Neural cell (in vitro differentiated cells): ENCODE data around the gene KNSTRN. TPM values are rescaled to one million over a fixed set of nuclear protein-coding genes. Genes with fewer than 3 reads are reported as not detected.

Source experiments
- H2AFZ ChIP-seq: fragments of 200-600, 300-800 bp; sonication (generic), shearing (Covaris generic); 2 replicates; pipeline ENCODE4 v1.6.0; 2014; ENCODE audit warnings: low read depth, mild to moderate bottlenecking, antibody characterized with exemption, low read length, moderate library complexity
- H3F3A ChIP-seq: fragments of 200-600 bp; shearing (Covaris generic); 2 replicates; pipeline ENCODE4 v1.6.1; 2016; ENCODE audit warnings: mild to moderate bottlenecking, moderate library complexity, mixed read lengths, antibody characterized with exemption, low read length; ENCODE audit not compliant: insufficient read depth, poor library complexity, severe bottlenecking
- H3K27ac ChIP-seq: fragments of 200-600, 300-800 bp; sonication (generic), shearing (Covaris generic); 2 replicates; pipeline ENCODE4 v1.5.1; 2014; ENCODE audit warnings: mild to moderate bottlenecking, low read length, moderate library complexity
- H3K27me3 ChIP-seq: fragments of 300-800, 200-600 bp; sonication (generic), shearing (Covaris generic); 2 replicates; pipeline ENCODE4 v1.6.0; 2014; ENCODE audit warnings: mild to moderate bottlenecking, low read depth, low read length, moderate library complexity; ENCODE audit not compliant: insufficient read depth
- H3K36me3 ChIP-seq: fragments of 300-800, 200-600 bp; sonication (generic), shearing (Covaris generic); 2 replicates; pipeline ENCODE4 v1.5.1; 2014; ENCODE audit warnings: mild to moderate bottlenecking, antibody characterized with exemption, low read length, moderate library complexity; ENCODE audit not compliant: insufficient read depth
- H3K4me2 ChIP-seq: fragments of 300-800, 200-600 bp; sonication (generic), shearing (Covaris generic); 2 replicates; pipeline ENCODE4 v1.6.0; 2014; ENCODE audit warnings: mild to moderate bottlenecking, low read length
- H3K4me3 ChIP-seq: fragments of 300-800, 200-600 bp; sonication (generic), shearing (Covaris generic); 2 replicates; pipeline ENCODE4 v1.5.1; 2014; ENCODE audit warnings: mild to moderate bottlenecking, low read length, moderate library complexity
- H3K79me2 ChIP-seq: fragments of 200-600 bp; shearing (Covaris generic); replicated peaks from 2 replicates; pipeline ENCODE4 v1.6.0; 2014; ENCODE audit warnings: mild to moderate bottlenecking, low read length, moderate library complexity; ENCODE audit not compliant: insufficient read depth
- H3K9ac ChIP-seq: fragments of 300-800, 200-600 bp; sonication (generic), shearing (Covaris generic); 2 replicates; pipeline ENCODE4 v1.6.1; 2016; ENCODE audit warnings: mild to moderate bottlenecking, low read length, mixed read lengths
- H3K9me2 ChIP-seq: fragments of 200-600 bp; shearing (Covaris generic); 2 replicates; pipeline ENCODE4 v1.6.1; 2016; ENCODE audit warnings: mild to moderate bottlenecking, low read length, mixed read lengths; ENCODE audit not compliant: insufficient read depth
- H3K9me3 ChIP-seq: fragments of 200-600, 300-800 bp; sonication (generic), shearing (Covaris generic); 2 replicates; pipeline ENCODE4 v1.6.1; 2016; ENCODE audit warnings: mild to moderate bottlenecking, mixed run types, low read length, moderate library complexity, mixed read lengths
- H4K20me1 ChIP-seq: fragments of 200-600 bp; shearing (Covaris generic); 2 replicates; pipeline ENCODE4 v1.6.1; 2016; ENCODE audit warnings: mild to moderate bottlenecking, mixed run types; ENCODE audit not compliant: insufficient read depth
- EP300 ChIP-seq: fragments of 450-650 bp; conservative IDR thresholded peaks from 2 replicates; pipeline ENCODE4 v1.6.1; 2014; ENCODE audit warnings: antibody characterized with exemption, mild to moderate bottlenecking, moderate library complexity; ENCODE audit not compliant: poor library complexity, severe bottlenecking
- EZH2 ChIP-seq: fragments of 200-600, 300-800 bp; shearing (Covaris generic), sonication (generic); IDR thresholded peaks from 2 replicates; pipeline ENCODE4 v1.6.1; 2014; ENCODE audit warnings: antibody characterized with exemption, low read length, borderline replicate concordance, mild to moderate bottlenecking; ENCODE audit not compliant: insufficient read depth, poor library complexity, severe bottlenecking
- MXI1 ChIP-seq: fragments of 450-650 bp; conservative IDR thresholded peaks from 2 replicates; pipeline ENCODE4 v1.6.1; 2014; ENCODE audit warnings: antibody characterized with exemption, mild to moderate bottlenecking; ENCODE audit not compliant: poor library complexity, severe bottlenecking
- POLR2AphosphoS5 ChIP-seq: IDR thresholded peaks from 2 replicates; pipeline ENCODE4 v1.6.1; 2012
- RAD21 ChIP-seq: fragments of 450-650 bp; conservative IDR thresholded peaks from 2 replicates; pipeline ENCODE4 v1.6.1; 2014; ENCODE audit warnings: antibody characterized with exemption, mild to moderate bottlenecking, moderate library complexity
- SMC3 ChIP-seq: fragments of 450-650 bp; conservative IDR thresholded peaks from 2 replicates; pipeline ENCODE4 v1.6.1; 2014; ENCODE audit warnings: antibody characterized with exemption, mild to moderate bottlenecking, moderate library complexity; ENCODE audit not compliant: poor library complexity
- TAF1 ChIP-seq: IDR thresholded peaks from 2 replicates; pipeline ENCODE4 v1.6.1; 2012; ENCODE audit warnings: low read depth
- polyA plus RNA-seq: library from polyadenylated mRNA; depleted of rRNA; stranded (reverse); fragments of >200 nt; gene quantifications from 2 replicates; pipeline ENCODE4 v1.2.3, GENCODE V29; 2014
- TF ChIP-seq, protein P1 (sequence below): fragments of 450-650 bp; IDR thresholded peaks from 2 replicates; pipeline ENCODE4 v1.5.1; 2014; ENCODE audit warnings: antibody characterized with exemption, mild to moderate bottlenecking, moderate library complexity; ENCODE audit not compliant: poor library complexity, severe bottlenecking
- TF ChIP-seq, protein P2 (sequence below): IDR thresholded peaks from 2 replicates; pipeline ENCODE4 v1.6.1; 2012; ENCODE audit warnings: borderline replicate concordance

Gene KNSTRN
- polyA plus RNA-seq, 1 donor from 2014 or later: 38.3 TPM

DNA sequence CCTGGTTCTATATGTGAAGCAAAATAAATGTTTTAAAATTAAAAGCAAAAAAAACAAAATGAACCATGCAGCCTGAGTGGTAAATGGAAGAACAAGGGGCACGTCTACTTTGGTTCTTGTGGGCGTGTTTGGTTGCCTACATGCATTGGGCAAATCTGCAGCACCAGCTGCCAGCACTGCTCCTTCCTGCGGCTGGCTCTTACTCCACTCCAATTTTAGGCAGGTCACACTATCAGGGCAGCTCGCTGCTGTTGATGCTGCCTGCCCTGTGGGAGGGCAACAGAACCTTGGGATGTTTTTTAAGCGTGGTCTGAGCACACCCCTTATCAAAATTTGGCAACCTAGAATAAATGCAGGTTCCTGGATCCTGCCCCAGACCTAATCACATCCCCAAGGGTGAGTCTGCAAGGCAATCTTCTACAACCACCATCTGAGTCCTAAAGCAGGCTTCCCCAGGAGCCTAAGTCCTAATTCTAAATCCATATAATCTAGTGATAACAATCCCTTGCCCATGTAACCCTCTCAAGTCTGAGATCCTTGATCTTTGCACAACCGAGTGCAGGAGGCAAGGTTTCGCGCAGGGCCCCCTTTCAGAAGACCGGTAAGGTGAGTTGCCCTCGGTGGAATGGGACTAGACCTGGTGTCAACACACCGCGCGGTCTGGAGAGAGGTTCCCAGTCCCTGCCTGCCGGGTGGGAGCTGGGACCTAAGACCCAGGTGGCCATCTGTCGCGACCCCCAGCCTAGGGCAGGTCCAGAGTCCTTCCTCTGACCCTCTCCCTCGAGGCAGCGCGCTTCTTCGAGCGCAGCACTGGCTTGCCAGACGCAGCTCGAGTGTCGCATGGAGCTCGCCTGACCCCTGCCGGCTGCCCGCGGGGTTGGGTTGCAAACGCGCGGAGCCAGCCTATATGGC is 39.0 kb downstream of the KNSTRN start:
- TF ChIP-seq SMC3: peak; percentile 93
- no peak for TF ChIP-seq TAF1
- TF ChIP-seq POLR2AphosphoS5: no peak
- peak; percentile 93 for TF ChIP-seq RAD21
- TF ChIP-seq, protein P1, sequence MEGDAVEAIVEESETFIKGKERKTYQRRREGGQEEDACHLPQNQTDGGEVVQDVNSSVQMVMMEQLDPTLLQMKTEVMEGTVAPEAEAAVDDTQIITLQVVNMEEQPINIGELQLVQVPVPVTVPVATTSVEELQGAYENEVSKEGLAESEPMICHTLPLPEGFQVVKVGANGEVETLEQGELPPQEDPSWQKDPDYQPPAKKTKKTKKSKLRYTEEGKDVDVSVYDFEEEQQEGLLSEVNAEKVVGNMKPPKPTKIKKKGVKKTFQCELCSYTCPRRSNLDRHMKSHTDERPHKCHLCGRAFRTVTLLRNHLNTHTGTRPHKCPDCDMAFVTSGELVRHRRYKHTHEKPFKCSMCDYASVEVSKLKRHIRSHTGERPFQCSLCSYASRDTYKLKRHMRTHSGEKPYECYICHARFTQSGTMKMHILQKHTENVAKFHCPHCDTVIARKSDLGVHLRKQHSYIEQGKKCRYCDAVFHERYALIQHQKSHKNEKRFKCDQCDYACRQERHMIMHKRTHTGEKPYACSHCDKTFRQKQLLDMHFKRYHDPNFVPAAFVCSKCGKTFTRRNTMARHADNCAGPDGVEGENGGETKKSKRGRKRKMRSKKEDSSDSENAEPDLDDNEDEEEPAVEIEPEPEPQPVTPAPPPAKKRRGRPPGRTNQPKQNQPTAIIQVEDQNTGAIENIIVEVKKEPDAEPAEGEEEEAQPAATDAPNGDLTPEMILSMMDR: peak; percentile 91
- TF ChIP-seq, protein P2, sequence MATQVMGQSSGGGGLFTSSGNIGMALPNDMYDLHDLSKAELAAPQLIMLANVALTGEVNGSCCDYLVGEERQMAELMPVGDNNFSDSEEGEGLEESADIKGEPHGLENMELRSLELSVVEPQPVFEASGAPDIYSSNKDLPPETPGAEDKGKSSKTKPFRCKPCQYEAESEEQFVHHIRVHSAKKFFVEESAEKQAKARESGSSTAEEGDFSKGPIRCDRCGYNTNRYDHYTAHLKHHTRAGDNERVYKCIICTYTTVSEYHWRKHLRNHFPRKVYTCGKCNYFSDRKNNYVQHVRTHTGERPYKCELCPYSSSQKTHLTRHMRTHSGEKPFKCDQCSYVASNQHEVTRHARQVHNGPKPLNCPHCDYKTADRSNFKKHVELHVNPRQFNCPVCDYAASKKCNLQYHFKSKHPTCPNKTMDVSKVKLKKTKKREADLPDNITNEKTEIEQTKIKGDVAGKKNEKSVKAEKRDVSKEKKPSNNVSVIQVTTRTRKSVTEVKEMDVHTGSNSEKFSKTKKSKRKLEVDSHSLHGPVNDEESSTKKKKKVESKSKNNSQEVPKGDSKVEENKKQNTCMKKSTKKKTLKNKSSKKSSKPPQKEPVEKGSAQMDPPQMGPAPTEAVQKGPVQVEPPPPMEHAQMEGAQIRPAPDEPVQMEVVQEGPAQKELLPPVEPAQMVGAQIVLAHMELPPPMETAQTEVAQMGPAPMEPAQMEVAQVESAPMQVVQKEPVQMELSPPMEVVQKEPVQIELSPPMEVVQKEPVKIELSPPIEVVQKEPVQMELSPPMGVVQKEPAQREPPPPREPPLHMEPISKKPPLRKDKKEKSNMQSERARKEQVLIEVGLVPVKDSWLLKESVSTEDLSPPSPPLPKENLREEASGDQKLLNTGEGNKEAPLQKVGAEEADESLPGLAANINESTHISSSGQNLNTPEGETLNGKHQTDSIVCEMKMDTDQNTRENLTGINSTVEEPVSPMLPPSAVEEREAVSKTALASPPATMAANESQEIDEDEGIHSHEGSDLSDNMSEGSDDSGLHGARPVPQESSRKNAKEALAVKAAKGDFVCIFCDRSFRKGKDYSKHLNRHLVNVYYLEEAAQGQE: no peak
- Histone ChIP-seq H3K9me2 (no peaks in the 10 kb centered on the region), H3K27me3 (no peaks in the 10 kb centered on the region), H3K4me2 (no peak overlapping the region), H3K79me2 (no peaks in the 10 kb centered on the region), H3F3A (no peaks in the 10 kb centered on the region), H3K9me3 (no peaks in the 10 kb centered on the region), H4K20me1 (no peaks in the 10 kb centered on the region), H3K9ac (no peak overlapping the region), H3K36me3 (no peaks in the 10 kb centered on the region), H3K4me3 (peak overlapping the region; percentile 40), H3K27ac (no peak overlapping the region), H2AFZ (no peak overlapping the region)

GRCh38 chr15:40424483-40425115 is 42.1 kb downstream of the KNSTRN start:
- no peak overlapping the region for H2AFZ ChIP-seq
- TF ChIP-seq SMC3: no peak
- TF ChIP-seq MXI1: no peak
- TF ChIP-seq EP300: no peak
- TF ChIP-seq, protein P1: no peak
- TF ChIP-seq TAF1: no peak
- TF ChIP-seq, protein P2: no peak
- no peak for TF ChIP-seq EZH2
- TF ChIP-seq POLR2AphosphoS5: no peak
- no peak for TF ChIP-seq RAD21
- H3K9me2 ChIP-seq: no peaks in the 10 kb centered on the region

More at GRCh38 chr15:40424483-40425115, 42.1 kb downstream of the KNSTRN start:
- Histone ChIP-seq H3K4me3 (no peak overlapping the region), H3K79me2 (no peaks in the 10 kb centered on the region), H3K4me2 (no peak overlapping the region), H3K27ac (no peak overlapping the region), H3K27me3 (no peaks in the 10 kb centered on the region), H3K9ac (no peak overlapping the region), H3K9me3 (no peaks in the 10 kb centered on the region), H3K36me3 (no peaks in the 10 kb centered on the region), H4K20me1 (no peaks in the 10 kb centered on the region), H3F3A (no peaks in the 10 kb centered on the region)
